Measurements from ENCODE around the gene TNFRSF4.

TNFRSF4 gene

GRCh38 chr1:1166642-1167397 lies 47.1 kb downstream of the TNFRSF4 start:
- no peak for DNase-seq

DNA sequence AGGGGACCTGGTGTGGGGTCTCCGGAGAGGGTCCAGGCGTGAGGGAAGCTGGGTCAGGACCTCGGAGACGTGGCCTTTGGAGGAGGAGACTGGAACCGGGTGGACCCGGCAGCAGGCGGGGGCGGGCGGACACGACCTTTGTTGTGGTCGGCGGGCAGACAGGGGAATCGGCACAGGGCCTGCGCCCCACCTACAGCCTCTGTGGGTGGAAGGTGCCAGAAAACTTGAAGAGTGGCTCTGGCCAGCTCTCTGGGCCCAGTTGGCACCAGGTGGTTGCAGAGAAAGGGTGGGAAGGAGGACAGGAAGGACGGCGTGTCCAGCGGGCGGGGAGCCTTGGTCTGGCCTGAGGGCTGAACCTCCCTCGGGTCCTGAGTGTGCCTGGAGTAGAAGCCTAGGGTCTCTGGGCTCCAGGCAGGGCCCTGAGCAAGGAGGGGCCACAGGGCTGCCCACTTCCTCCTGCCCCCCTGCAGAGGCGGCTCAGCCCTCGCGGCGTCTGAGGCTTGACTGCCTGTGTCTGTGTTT lies 48.0 kb downstream of the TNFRSF4 start:
- no peak for DNase-seq

DNA sequence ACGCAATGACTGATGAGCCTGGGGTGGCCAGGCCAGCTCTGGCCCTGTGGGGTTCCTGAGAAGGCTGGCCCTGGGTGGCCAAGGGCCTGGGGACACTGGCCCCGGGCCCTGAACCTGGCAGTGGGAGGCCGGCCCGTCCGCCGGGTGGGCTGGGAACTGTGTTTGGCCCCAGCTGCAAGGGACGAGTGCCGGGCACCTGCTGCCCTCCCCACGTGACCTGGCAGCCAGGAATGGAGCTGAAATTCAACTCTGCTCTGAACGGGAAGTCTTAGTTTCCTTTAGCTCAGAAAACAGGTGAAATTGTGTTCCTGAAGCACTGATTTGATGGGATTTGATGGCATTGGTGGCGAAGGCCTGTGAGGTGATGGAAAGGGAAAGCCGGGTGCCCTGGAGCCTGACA lies 48.5 kb downstream of the TNFRSF4 start:
- DNase-seq: no peak

- DNase-seq: no peak
Observed at GRCh38 chr1:1164701-1165451, 49.1 kb downstream of the TNFRSF4 start.

DNA sequence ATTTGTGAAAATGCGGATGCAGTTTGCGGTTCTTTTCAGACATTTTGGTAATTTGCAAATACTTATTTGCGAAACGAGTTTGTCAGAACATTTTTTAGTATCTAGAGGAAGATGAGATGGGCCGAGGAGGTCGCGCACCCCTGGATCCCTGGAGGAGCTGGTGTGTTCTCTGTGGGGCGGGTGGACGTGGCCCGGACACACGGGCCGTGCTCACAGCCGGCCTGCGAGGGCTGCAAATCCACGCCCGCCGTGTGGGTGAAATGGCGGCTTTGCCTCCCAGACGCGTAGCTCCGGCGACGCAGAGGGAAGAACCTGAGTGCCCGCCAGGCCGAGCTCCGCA lies 49.6 kb downstream of the TNFRSF4 start:
- DNase-seq: no peak

- DNase-seq: no peak
Observed at GRCh38 chr1:1163538-1164070, 50.3 kb downstream of the TNFRSF4 start.

- no peak for DNase-seq
Observed at GRCh38 chr1:1162597-1163537, 51.1 kb downstream of the TNFRSF4 start.

DNA sequence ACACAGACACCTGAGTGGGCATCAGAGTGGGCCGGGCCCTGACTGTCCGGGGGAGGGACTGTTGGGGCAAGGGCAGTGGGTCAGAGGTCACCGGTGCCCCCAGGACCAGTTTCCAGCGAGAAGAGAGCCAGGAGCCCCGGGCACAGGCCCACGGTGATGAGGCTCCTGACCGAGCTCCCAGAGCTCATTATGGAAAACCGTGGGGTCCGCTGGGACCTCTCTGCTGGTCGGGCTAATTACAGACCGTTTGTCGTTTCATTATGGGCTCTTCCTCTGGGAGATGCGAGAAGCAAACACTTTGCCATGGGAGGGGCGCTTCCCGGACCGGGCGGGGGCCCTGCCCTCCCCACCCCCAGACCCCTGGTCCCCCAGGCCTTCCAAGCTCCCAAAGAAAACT lies 52.3 kb downstream of the TNFRSF4 start:
- no peak for DNase-seq
